Prostate gland (tissue), 2 donors: ENCODE measurements around the gene BLZF1. TPM values are rescaled to one million over a fixed set of nuclear protein-coding genes. Genes with fewer than 3 reads are reported as not detected.

Experiments
- DNase-seq: peaks from one replicate; pipeline ENCODE4 v3.0.0-alpha.2; 2019; ENCODE audit warnings: low spot score
- H3K27ac ChIP-seq, 2 donors: fragments of 200-600 bp; sonication (generic); 2 replicates each; pipeline ENCODE4 v1.5.1; 2017 to 2019
- H3K27me3 ChIP-seq: fragments of 200-600 bp; sonication (generic); replicated peaks from 2 replicates; pipeline ENCODE4 v1.5.1; 2019; ENCODE audit not compliant: insufficient read depth
- H3K36me3 ChIP-seq, 2 donors: fragments of 200-600 bp; sonication (generic); 1 replicate in 1 of 2; 2 replicates in 1 of 2; pipeline versions ENCODE4 v1.5.1 to v1.8.1; 2017 to 2019
- H3K4me1 ChIP-seq: fragments of 200-600 bp; sonication (generic); replicated peaks from 2 replicates; pipeline ENCODE4 v1.5.1; 2019
- H3K4me3 ChIP-seq, 2 donors: fragments of 200-600 bp; sonication (generic); 2 replicates each; pipeline ENCODE4 v1.5.1; 2017 to 2019
- H3K9me3 ChIP-seq: fragments of 200-600 bp; sonication (generic); 2 replicates; pipeline ENCODE4 v1.5.1; 2017
- CTCF ChIP-seq, 4 experiments: fragments of 200-600 bp in 2 of 4; fragments of 450-650 bp in 2 of 4; sonication (generic) in 2 of 4; IDR thresholded peaks; 1 replicate in 3 of 4; 2 replicates in 1 of 4; pipeline ENCODE4 v1.5.1; 2016 to 2019; ENCODE audit warnings: antibody characterized with exemption in 4 of 4, mild to moderate bottlenecking in 2 of 4, moderate library complexity in 2 of 4
- POLR2A ChIP-seq: fragments of 450-650 bp; IDR thresholded peaks from one replicate; pipeline ENCODE4 v1.6.1; 2016; ENCODE audit warnings: antibody characterized with exemption, mild to moderate bottlenecking
- POLR2AphosphoS5 ChIP-seq: sonication (generic); formaldehyde crosslinking; IDR thresholded peaks from one replicate; pipeline ENCODE4 v1.6.1; 2017; ENCODE audit warnings: antibody characterized with exemption
- WGBS: methylation state at CpG from one replicate; pipeline ENCODE4 v1.1.5; 2018; 5-methylcytosine and 5-hydroxymethylcytosine counted together
- intact Hi-C: fragments of 100-400 bp; cut with DNase I; formaldehyde crosslinking; loops from one replicate; pipeline ENCODE4 v1.14.2; 2022
- total RNA-seq, 2 donors: library from RNA; depleted of rRNA; stranded (reverse); fragments of >200 nt; gene quantifications; one replicate each; pipeline ENCODE4 v1.1.0, GENCODE V29; 2016

The BLZF1 gene
- total RNA-seq, 2 donors from 2014 or later = 18.8 to 21.7 TPM

- Histone ChIP-seq H3K36me3 (no peaks in the 10 kb centered on the region), H3K27me3 (no peaks in the 10 kb centered on the region), H3K4me1 (no peaks in the 10 kb centered on the region), H3K27ac (no peak overlapping the region), H3K4me3 (no peak overlapping the region), H3K9me3 (no peaks in the 10 kb centered on the region)
- WGBS = 97% methylated on average over 1 of the region's 1 CpG
- DNase-seq = no peak
- intact Hi-C loops = loop anchor here (10.0 kb wide), 1 partner anchor 184 kb away; no protein-coding TSS in a partner anchor
- TF ChIP-seq POLR2AphosphoS5 (no peak), POLR2A (no peak), CTCF (IDR thresholded peaks at IDR 0.05) (no peak)
Observed at GRCh38 chr1:169360415-169360814, 7.6 kb upstream of the BLZF1 start.

- intact Hi-C loops = loop anchor here (10.0 kb wide), 1 partner anchor 184 kb away; no protein-coding TSS in a partner anchor
- WGBS = 91% methylated on average over 7 of the region's 7 CpGs
- TF ChIP-seq POLR2AphosphoS5 = no peak
- no peak for TF ChIP-seq POLR2A
- no peak for TF ChIP-seq CTCF (IDR thresholded peaks at IDR 0.05)
- H3K36me3 ChIP-seq = no peaks in the 10 kb centered on the region
- no peak overlapping the region for H3K4me3 ChIP-seq
- no peak overlapping the region for H3K27ac ChIP-seq
- no peaks in the 10 kb centered on the region for H3K9me3 ChIP-seq
- no peak for DNase-seq
- no peaks in the 10 kb centered on the region for H3K27me3 ChIP-seq
- H3K4me1 ChIP-seq = no peaks in the 10 kb centered on the region
Observed at GRCh38 chr1:169361281-169361680, 6.7 kb upstream of the BLZF1 start.

GRCh38 chr1:169363046-169363730 lies 4.8 kb upstream of the BLZF1 start:
- intact Hi-C loops = loop anchor here (10.0 kb wide), 1 partner anchor 182 kb away; no protein-coding TSS in a partner anchor
- no peaks in the 10 kb centered on the region for H3K9me3 ChIP-seq
- no peak overlapping the region for H3K27ac ChIP-seq
- TF ChIP-seq POLR2A = no peak
- TF ChIP-seq POLR2AphosphoS5 = no peak
- TF ChIP-seq CTCF (IDR thresholded peaks at IDR 0.05) = no peak
- no peaks in the 10 kb centered on the region for H3K27me3 ChIP-seq
- DNase-seq = no peak
- H3K4me1 ChIP-seq = no peaks in the 10 kb centered on the region
- WGBS = 85% methylated on average over 5 of the region's 5 CpGs
- H3K4me3 ChIP-seq = no peak overlapping the region
- H3K36me3 ChIP-seq = no peaks in the 10 kb centered on the region

GRCh38 chr1:169364948-169365347 lies 3.0 kb upstream of the BLZF1 start:
- no peaks in the 10 kb centered on the region for H3K27me3 ChIP-seq
- H3K27ac ChIP-seq = no peak overlapping the region
- no peaks in the 10 kb centered on the region for H3K36me3 ChIP-seq
- no peak for DNase-seq
- H3K9me3 ChIP-seq = no peaks in the 10 kb centered on the region
- no peaks in the 10 kb centered on the region for H3K4me1 ChIP-seq
- 100% methylated on average over 2 of the region's 2 CpGs for WGBS
- TF ChIP-seq POLR2A (no peak), POLR2AphosphoS5 (no peak), CTCF (IDR thresholded peaks at IDR 0.05) (no peak)
- intact Hi-C loops = loop anchor here (10.0 kb wide), 1 partner anchor 180 kb away; no protein-coding TSS in a partner anchor
- no peak overlapping the region for H3K4me3 ChIP-seq
